Endothelial cell of umbilical vein (primary cell): ENCODE results near the gene HDHD5. TPM values are rescaled to one million over a fixed set of nuclear protein-coding genes. Genes with fewer than 3 reads are reported as not detected.

Experiments used
- BruUV-seq: library from RNA; stranded (reverse); fragments of 400-500 nt; replicated peaks from 2 replicates; lab custom pipeline; 2021; lab: Mats Ljungman, UMichigan
- CTCF ChIA-PET: fragments of 300-600, 350-600 bp; sonication (Branson Sonifier 250); formaldehyde crosslinking; loops from one replicate; lab custom pipeline; 2021; ENCODE audit warnings: antibody characterized with exemption, inconsistent platforms; lab: Charles Lee
- POLR2A ChIA-PET: fragments of 300-600, 350-600 bp; sonication (Branson Sonifier 250); formaldehyde crosslinking; loops from one replicate; lab custom pipeline; 2021; ENCODE audit warnings: antibody characterized with exemption, inconsistent platforms; lab: Charles Lee
- DNase-seq: peaks from one replicate; pipeline ENCODE4 v3.0.0-alpha.2; 2011; ENCODE audit warnings: low read depth, low spot score
- FAIRE-seq: peaks from 2 replicates; lab custom pipeline; 2011; peaks lifted over from hg19 to GRCh38; lab: Jason Lieb, UNC
- H2AFZ ChIP-seq: 2 replicates; pipeline ENCODE4 v1.6.0; 2012; ENCODE audit warnings: low read depth, low read length, control low read depth, inconsistent platforms
- H3K27ac ChIP-seq: 2 replicates; pipeline ENCODE4 v1.5.1; 2011; ENCODE audit warnings: low read depth, mild to moderate bottlenecking, control low read depth, low read length, moderate library complexity; ENCODE audit not compliant: insufficient read depth
- H3K27me3 ChIP-seq, 2 experiments: 2 replicates each; pipeline versions ENCODE4 v1.6.0 to v1.6.1; 2011; ENCODE audit warnings: low read length in 2 of 2, mixed read lengths in 1 of 2; ENCODE audit not compliant: control insufficient read depth in 2 of 2, insufficient read depth in 2 of 2
- H3K36me3 ChIP-seq, 2 experiments: 2 replicates in 1 of 2; 3 replicates in 1 of 2; pipeline ENCODE4 v1.5.1; 2011; ENCODE audit warnings: low read length in 2 of 2, mild to moderate bottlenecking in 1 of 2, moderate library complexity in 1 of 2; ENCODE audit not compliant: control insufficient read depth in 2 of 2, insufficient read depth in 2 of 2; ENCODE audit errors: extremely low read depth in 1 of 2
- H3K4me1 ChIP-seq: 3 replicates; pipeline ENCODE4 v1.5.1; 2011; ENCODE audit warnings: mild to moderate bottlenecking, low read length; ENCODE audit not compliant: control insufficient read depth, insufficient read depth; ENCODE audit errors: extremely low read depth
- H3K4me2 ChIP-seq: 2 replicates; pipeline ENCODE4 v1.6.1; 2011; ENCODE audit warnings: low read length, control low read depth, mixed read lengths; ENCODE audit not compliant: insufficient read depth
- H3K4me3 ChIP-seq, 3 experiments: fragments of 200-600 bp in 1 of 3; sonication (generic), shearing (Covaris generic) in 1 of 3; replicated peaks in 1 of 3; 2 replicates each; pipeline ENCODE4 v1.5.1; 2011 to 2016; ENCODE audit warnings: control low read depth in 3 of 3, low read length in 3 of 3, mild to moderate bottlenecking in 2 of 3, inconsistent platforms in 1 of 3, low read depth in 1 of 3, moderate library complexity in 1 of 3; ENCODE audit not compliant: insufficient read depth in 1 of 3
- H3K79me2 ChIP-seq: 2 replicates; pipeline ENCODE4 v1.6.0; 2012; ENCODE audit warnings: low read length, inconsistent platforms; ENCODE audit not compliant: control insufficient read depth, insufficient read depth
- H3K9ac ChIP-seq: replicated peaks from 2 replicates; pipeline ENCODE3; 2011; ENCODE audit warnings: low read length, control low read depth; ENCODE audit not compliant: insufficient read depth; ENCODE audit errors: extremely low read depth
- H3K9me1 ChIP-seq: replicated peaks from 3 replicates; pipeline ENCODE4 v1.6.0; 2011; ENCODE audit warnings: mild to moderate bottlenecking, low read length; ENCODE audit not compliant: control insufficient read depth, insufficient read depth; ENCODE audit errors: extremely low read depth
- H3K9me3 ChIP-seq: replicated peaks from 2 replicates; pipeline ENCODE4 v1.5.1; 2012; ENCODE audit warnings: low read length, inconsistent platforms; ENCODE audit not compliant: control insufficient read depth, insufficient read depth
- H4K20me1 ChIP-seq: replicated peaks from 2 replicates; pipeline ENCODE3; 2011; ENCODE audit warnings: mild to moderate bottlenecking, low read length; ENCODE audit not compliant: control insufficient read depth, insufficient read depth; ENCODE audit errors: extremely low read depth
- CTCF ChIP-seq, 2 donors: IDR thresholded peaks; 1 replicate in 1 of 2; 2 replicates in 1 of 2; pipeline ENCODE4 v1.5.1; 2011; ENCODE audit warnings: low read length in 2 of 2, mild to moderate bottlenecking in 2 of 2, moderate library complexity in 2 of 2, control low read depth in 1 of 2, inconsistent platforms in 1 of 2, low read depth in 1 of 2; ENCODE audit not compliant: insufficient read depth in 1 of 2; ENCODE audit errors: extremely low read depth in 1 of 2
- EZH2 ChIP-seq: IDR thresholded peaks from 2 replicates; pipeline ENCODE4 v1.6.1; 2012; ENCODE audit warnings: borderline replicate concordance, low read depth, mild to moderate bottlenecking, moderate library complexity, low read length, inconsistent platforms; ENCODE audit not compliant: severe bottlenecking
- FOS ChIP-seq: IDR thresholded peaks from 2 replicates; pipeline ENCODE4 v1.6.1; 2011; ENCODE audit warnings: mild to moderate bottlenecking, low read length, moderate library complexity, borderline replicate concordance; ENCODE audit not compliant: insufficient read depth
- GATA2 ChIP-seq: IDR thresholded peaks from 2 replicates; pipeline ENCODE4 v1.7.0; 2011; ENCODE audit warnings: low read depth, mild to moderate bottlenecking, moderate library complexity, mixed read lengths, low read length; ENCODE audit not compliant: insufficient read length, insufficient read depth
- JUN ChIP-seq: IDR thresholded peaks from 2 replicates; pipeline ENCODE4 v1.6.1; 2011; ENCODE audit warnings: borderline replicate concordance, low read depth; ENCODE audit not compliant: insufficient read length, insufficient read depth
- MAX ChIP-seq: IDR thresholded peaks from 2 replicates; pipeline ENCODE4 v1.6.1; 2011; ENCODE audit not compliant: insufficient read depth, insufficient read length
- MYC ChIP-seq: IDR thresholded peaks from one replicate; pipeline ENCODE4 v1.6.1; 2011; ENCODE audit warnings: mild to moderate bottlenecking, low read depth, low read length
- POLR2A ChIP-seq: IDR thresholded peaks from 2 replicates; pipeline ENCODE4 v1.6.1; 2012; ENCODE audit warnings: low read depth, mild to moderate bottlenecking, control low read depth, low read length
- POLR2AphosphoS5 ChIP-seq: IDR thresholded peaks from 2 replicates; pipeline ENCODE4 v1.6.1; 2012; ENCODE audit warnings: low read depth, mild to moderate bottlenecking, control low read depth, low read length, moderate library complexity; ENCODE audit not compliant: insufficient read depth
- dilution Hi-C: fragments of 300-500 bp; cut with MboI; formaldehyde crosslinking; loops from one replicate; pipeline ENCODE4 v1.15.0; 2019; ENCODE audit warnings: low sequenced_read_pairs; ENCODE audit not compliant: extremely low pct_ligation_motif_present
- intact Hi-C: fragments of 100-400 bp; cut with micrococcal nuclease; formaldehyde crosslinking; loops from one replicate; pipeline ENCODE4 v1.10.0; 2022
- polyA plus RNA-seq, 4 experiments: library from polyadenylated mRNA; depleted of rRNA in 3 of 4; stranded (reverse) in 3 of 4; unstranded in 1 of 4; fragments of >200 nt; gene quantifications; 2 replicates each; pipeline versions ENCODE4 v1.2.1 to v1.2.3, GENCODE V29; 2011 to 2012; ENCODE audit warnings: missing spikeins in 1 of 4
- total RNA-seq: library from RNA; stranded (reverse); gene quantifications from 2 replicates; pipeline ENCODE4 v1.2.3, GENCODE V29; 2021

The HDHD5 gene
- total and polyA plus RNA-seq, 2 donors (not counting 3 experiments of a cell fraction or from before 2014, with no cell fraction given): 28.1 to 54.1 TPM

GRCh38 chr22:17117400-17117799, 41.7 kb downstream of the HDHD5 start:
- H3K4me3 ChIP-seq: no peak overlapping the region
- intact Hi-C loops: no loop called here
- peaks cover 23 to 25% of the 10 kb centered on the region in 2 experiments for H3K27me3 ChIP-seq
- no peak overlapping the region for H2AFZ ChIP-seq
- no peaks in the 10 kb centered on the region for H3K9me1 ChIP-seq
- TF ChIP-seq FOS (no peak), POLR2AphosphoS5 (no peak), POLR2A (no peak), MAX (no peak), CTCF (IDR thresholded peaks at IDR 0.05; ENCODE audit: extremely low read depth in 1 of 2, insufficient read depth in 1 of 2, low read depth in 1 of 2, low read length in 2 of 2) (no peak), GATA2 (no peak), EZH2 (no peak), MYC (no peak), JUN (no peak)
- peaks cover 6% of the 10 kb centered on the region for H3K4me1 ChIP-seq
- H4K20me1 ChIP-seq: no peaks in the 10 kb centered on the region
- DNase-seq: no peak
- no peaks in the 10 kb centered on the region for H3K79me2 ChIP-seq
- ChIA-PET CTCF (interaction anchor here (1.7 to 2.1 kb wide), 2 partner anchors 22 to 384 kb away, joined by 5 to 7 read pairs; no protein-coding TSS in a partner anchor), POLR2A (no interaction called here)
- no peak overlapping the region for H3K9ac ChIP-seq
- H3K4me2 ChIP-seq: no peak overlapping the region
- H3K36me3 ChIP-seq: no peaks in the 10 kb centered on the region
- no peak overlapping the region for H3K27ac ChIP-seq
- no peaks in the 10 kb centered on the region for H3K9me3 ChIP-seq
- dilution Hi-C loops: no loop called here
- no peak for FAIRE-seq
- BruUV-seq: no TSS peak
